H1 (cell line): ENCODE measurements around the gene HIBADH.

Experiments used
- BACH1 ChIP-seq: IDR thresholded peaks from 2 replicates; pipeline ENCODE4 v1.6.1; 2012; ENCODE audit warnings: low read length, improper control_type of control experiment
- CTCF ChIP-seq, 3 experiments: IDR thresholded peaks; 1 replicate in 2 of 3; 2 replicates in 1 of 3; pipeline versions ENCODE4 v1.5.1 to v1.6.1; 2011; ENCODE audit warnings: low read length in 3 of 3, mild to moderate bottlenecking in 3 of 3, inconsistent platforms in 2 of 3, low read depth in 1 of 3, moderate library complexity in 1 of 3; ENCODE audit not compliant: insufficient read depth in 1 of 3; ENCODE audit errors: control extremely low read depth in 1 of 3
- EP300 ChIP-seq, 2 experiments: IDR thresholded peaks; 1 replicate in 1 of 2; 2 replicates in 1 of 2; pipeline ENCODE4 v1.6.1; 2011 to 2012; ENCODE audit warnings: low read depth in 2 of 2, low read length in 2 of 2, mild to moderate bottlenecking in 2 of 2, borderline replicate concordance in 1 of 2, inconsistent platforms in 1 of 2, moderate library complexity in 1 of 2
- MAFK ChIP-seq: IDR thresholded peaks from 2 replicates; pipeline ENCODE4 v1.6.1; 2012; ENCODE audit warnings: low read depth, mild to moderate bottlenecking, improper control_type of control experiment, low read length
- POLR2A ChIP-seq, 2 experiments: IDR thresholded peaks; 1 replicate in 1 of 2; 2 replicates in 1 of 2; pipeline ENCODE4 v1.6.1; 2011; ENCODE audit warnings: low read depth in 2 of 2, low read length in 2 of 2, mild to moderate bottlenecking in 2 of 2; ENCODE audit errors: control extremely low read depth in 1 of 2
- POLR2AphosphoS5 ChIP-seq: IDR thresholded peaks from 2 replicates; pipeline ENCODE4 v1.6.1; 2011; ENCODE audit warnings: low read depth, low read length
- TAF7 ChIP-seq: optimal IDR thresholded peaks from 2 replicates; pipeline ENCODE3; 2011; ENCODE audit warnings: low read depth, mild to moderate bottlenecking, inconsistent platforms, low read length, moderate library complexity, borderline replicate concordance
- TF ChIP-seq, protein P1 (sequence below): IDR thresholded peaks from 2 replicates; pipeline ENCODE4 v1.6.1; 2011; ENCODE audit warnings: low read length, improper control_type of control experiment

- no peak for TF ChIP-seq CTCF (IDR thresholded peaks at IDR 0.05; ENCODE audit: control extremely low read depth in 1 of 3, insufficient read depth in 1 of 3, low read depth in 1 of 3, low read length in 3 of 3)
- TF ChIP-seq BACH1: no peak
- no peak for TF ChIP-seq MAFK
- TF ChIP-seq TAF7: no peak
- TF ChIP-seq POLR2A (IDR thresholded peaks at IDR 0.05; ENCODE audit: control extremely low read depth in 1 of 2, low read depth in 2 of 2, low read length in 2 of 2): no peak
- TF ChIP-seq POLR2AphosphoS5: no peak
- TF ChIP-seq, protein P1, sequence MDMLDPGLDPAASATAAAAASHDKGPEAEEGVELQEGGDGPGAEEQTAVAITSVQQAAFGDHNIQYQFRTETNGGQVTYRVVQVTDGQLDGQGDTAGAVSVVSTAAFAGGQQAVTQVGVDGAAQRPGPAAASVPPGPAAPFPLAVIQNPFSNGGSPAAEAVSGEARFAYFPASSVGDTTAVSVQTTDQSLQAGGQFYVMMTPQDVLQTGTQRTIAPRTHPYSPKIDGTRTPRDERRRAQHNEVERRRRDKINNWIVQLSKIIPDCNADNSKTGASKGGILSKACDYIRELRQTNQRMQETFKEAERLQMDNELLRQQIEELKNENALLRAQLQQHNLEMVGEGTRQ: no peak
- TF ChIP-seq EP300 (IDR thresholded peaks at IDR 0.05; ENCODE audit: borderline replicate concordance in 1 of 2, low read depth in 2 of 2, low read length in 2 of 2): no peak
Observed at GRCh38 chr7:27685893-27686292, 23.2 kb upstream of the HIBADH start.
